GM21529 (cell line): ENCODE measurements around the gene STIM1.
"Not testable (repeated sequence)": the region's sequence is repeated elsewhere in the genome, so short reads cannot be mapped to it uniquely, and the experiment has no call there.

Experiments used
- ATAC-seq: cut with Tn5 transposase; IDR thresholded peaks from one replicate; pipeline ENCODE4 v1.9.1; 2021; ENCODE audit not compliant: unreplicated experiment

STIM1 gene

DNA sequence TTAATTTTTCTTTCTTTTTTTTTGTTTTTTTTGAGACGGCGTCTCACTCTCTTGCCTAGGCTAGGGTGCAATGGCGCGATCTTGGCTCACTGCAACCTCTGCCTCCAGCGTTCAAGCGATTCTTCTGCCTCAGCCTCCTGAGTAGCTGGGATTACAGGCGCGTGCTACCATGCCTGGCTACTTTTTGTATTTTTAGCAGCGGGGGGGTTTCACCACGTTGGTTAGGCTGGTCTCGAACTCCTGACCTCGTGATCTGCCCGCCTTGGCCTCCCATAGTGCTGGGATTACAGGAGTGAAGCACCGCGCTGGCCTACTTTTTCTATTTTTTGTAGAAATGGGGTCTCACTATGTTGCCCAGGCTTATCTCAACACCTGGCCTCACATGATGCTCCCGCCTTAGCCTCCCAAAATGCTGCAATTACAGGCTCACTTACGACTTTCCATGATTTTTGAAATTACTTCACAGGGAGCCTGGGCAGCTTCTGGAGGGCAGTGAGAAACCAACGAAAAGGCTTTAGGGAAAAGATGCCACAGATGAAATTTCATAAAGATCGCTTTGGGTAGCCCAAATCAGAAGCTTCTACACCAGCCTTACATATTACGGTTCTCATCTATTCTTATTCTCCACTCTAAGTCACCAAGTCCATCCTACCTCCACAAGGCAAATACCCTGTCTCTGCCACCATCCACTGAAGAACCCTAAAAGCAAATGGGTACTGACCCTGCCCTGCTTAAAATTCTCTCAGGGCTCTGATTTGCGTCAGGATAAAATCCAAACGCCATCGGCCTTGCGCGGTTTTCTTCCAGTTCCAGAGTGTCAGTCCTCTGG, 238.3 kb downstream of the STIM1 start:
- ATAC-seq: no peak

DNA sequence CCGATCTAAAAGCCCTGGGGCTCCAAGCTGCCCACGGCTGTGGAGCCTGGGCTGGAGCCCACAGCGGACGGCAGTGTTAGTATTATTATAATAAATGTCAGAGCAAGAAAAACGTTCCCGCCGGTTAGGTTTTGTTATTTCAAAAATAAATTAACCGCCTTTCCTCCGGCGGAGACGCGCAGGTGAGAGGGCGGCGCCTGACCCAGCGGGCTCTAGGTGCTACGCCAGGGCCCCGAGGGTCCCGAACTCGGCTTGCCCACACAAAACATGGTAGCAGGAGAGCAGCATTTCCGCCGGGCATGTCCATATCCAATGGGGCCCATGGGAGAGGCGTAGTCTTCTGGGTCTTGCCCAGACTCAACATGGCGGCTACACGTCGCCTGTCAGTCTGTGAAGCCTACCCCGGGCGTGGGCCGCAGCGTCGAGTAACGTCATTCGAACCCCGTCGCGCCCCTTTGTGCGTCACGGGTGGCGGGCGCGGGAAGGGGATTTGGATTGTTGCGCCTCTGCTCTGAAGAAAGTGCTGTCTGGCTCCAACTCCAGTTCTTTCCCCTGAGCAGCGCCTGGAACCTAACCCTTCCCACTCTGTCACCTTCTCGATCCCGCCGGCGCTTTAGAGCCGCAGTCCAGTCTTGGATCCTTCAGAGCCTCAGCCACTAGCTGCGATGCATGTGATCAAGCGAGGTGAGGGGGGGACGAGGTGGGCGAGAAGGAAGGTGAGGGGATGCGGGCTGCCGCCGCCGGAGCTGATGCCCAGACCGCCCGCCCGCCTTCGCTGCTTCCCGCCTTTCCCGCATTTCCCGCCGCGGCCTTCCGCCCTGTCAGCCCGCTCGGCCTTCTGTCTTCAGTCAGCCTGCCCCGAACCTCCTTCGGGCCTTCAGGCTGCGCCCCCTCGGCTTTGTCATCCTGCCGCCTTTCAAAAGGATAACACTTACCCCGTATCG, 239.2 kb downstream of the STIM1 start, which contains the start of gene RRM1:
RRM1 (plus strand) TSS at position 452 of the 944 bp plus-strand sequence; CDS start at position 666, 214 bp downstream.
- peak; percentile 95 for ATAC-seq

DNA sequence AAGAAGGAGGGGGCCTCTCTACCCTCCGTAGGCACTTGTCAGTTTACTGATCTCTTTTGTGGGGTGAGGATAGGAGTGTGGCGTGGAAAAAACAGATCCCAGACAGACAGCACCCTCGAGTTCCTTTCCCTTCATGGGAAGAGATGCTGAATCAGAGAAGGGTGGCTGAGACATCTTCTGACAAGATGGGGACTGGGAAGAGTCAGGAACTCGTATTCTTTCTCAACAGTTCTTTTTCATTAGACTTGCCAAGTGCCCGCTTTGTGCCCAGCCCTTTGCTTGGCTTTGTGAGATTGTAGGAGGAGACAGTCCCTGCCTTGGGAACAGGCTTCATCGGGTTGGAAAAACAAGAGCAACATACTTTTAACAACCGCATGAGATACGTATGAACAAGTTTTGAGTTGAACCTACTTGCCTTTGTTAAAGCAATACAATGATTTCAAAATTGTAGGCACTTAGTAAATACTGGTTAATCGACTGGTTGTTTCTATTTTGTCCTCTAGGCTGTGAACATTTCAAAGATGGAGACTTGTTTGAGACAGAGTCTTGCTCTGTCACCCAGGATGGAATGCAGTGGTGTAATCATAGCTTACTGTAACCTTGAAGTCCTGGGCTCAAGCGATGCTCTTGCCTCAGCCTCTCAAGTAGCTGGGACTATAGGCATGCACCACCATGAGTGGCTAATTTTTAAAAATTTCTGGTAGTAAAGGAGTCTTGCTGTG, 240.2 kb downstream of the STIM1 start:
- ATAC-seq: no peak

DNA sequence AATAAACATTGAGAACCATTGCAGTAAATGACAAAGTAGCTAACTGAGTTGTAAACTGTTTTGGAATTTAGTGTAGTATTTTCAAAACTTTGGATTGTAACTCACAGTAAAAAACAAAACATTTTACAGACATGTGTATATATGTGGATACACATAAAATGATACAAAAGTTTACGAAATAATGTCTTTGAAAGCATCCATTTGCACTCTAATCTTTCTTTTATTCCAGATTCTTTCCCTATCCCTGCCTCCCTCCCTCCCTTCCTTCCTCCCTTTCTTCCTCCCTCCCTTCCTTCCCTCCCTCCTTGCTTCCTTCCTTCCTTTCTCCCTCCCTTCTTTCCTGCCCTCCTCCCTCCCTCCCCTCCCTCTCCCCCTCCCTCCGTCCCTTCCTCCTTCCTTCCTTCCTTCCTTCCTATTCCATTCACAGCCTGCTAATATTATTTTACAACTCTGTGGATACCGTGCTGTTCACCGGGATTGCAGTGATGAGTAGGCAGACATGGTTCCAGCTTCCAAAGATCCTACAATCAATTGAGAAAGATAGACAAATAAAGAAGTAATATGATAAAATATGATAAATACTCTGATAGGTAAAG, 242.7 kb downstream of the STIM1 start:
- ATAC-seq: no peak

DNA sequence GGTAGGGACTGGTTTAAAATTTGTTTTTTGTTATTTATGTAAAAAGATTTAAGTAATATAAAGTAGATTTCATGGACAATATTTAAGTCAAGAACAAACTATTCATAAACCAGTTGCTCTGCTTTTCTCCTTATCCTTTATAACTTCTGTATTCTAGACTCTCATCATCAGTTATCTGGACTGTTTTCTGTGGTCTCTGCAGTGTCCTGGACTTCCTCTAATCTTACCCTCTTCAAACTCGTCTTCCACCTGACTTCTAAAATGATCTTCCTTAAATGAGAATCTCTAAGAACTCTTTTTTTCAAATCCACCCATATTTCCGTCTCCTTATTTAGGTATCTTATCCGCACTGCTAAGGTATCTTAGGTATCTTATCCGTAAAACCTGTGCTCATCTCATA, 247.2 kb downstream of the STIM1 start:
- no peak for ATAC-seq

DNA sequence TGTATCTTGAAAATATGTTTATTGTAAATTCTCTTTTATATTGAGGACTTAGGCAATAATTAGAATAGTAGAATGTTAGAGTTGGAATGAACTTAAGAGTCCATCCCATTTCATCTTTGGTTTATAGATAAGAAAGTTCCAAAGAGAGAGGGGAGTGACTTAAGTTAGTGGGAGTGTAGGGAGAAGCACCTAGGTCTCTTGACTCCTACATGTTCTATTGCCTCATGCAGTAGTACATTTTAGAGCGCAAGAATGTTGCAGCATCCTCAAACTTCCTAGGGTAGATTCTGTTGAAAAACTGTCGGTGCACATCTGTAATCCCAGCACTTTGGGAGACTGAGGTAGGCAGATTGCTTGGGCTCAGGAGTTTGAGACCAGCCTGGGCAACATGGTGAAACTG, 247.8 kb downstream of the STIM1 start:
- ATAC-seq: no peak

DNA sequence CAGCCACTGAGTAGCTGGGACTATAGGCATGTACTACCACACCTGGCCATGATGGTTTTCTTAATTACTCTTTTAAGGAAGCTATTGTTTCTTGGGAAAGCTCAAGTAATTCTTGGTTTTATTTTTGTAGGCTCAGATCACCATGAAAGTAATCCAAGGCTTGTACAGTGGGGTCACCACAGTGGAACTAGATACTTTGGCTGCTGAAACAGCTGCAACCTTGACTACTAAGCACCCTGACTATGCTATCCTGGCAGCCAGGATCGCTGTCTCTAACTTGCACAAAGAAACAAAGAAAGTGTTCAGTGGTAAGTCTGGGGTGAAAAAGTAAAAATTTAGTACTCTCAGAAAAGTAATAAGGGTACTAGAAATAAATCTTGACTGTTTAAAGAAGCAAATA, 250.5 kb downstream of the STIM1 start:
- no peak for ATAC-seq

DNA sequence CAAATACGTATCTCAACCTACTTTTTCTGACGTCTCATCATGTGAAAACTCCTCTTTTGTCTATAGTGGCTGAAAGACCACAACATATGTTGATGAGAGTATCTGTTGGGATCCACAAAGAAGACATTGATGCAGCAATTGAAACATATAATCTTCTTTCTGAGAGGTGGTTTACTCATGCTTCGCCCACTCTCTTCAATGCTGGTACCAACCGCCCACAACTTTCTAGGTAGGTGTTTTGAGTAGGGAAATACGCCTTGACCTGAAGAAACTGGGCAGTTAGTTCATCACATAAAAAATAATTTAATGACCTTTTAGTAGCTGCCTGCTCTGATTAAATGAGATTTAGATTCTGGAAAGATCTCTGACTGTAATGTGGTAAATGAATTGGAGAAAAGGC, 256.4 kb downstream of the STIM1 start:
- ATAC-seq: no peak

DNA sequence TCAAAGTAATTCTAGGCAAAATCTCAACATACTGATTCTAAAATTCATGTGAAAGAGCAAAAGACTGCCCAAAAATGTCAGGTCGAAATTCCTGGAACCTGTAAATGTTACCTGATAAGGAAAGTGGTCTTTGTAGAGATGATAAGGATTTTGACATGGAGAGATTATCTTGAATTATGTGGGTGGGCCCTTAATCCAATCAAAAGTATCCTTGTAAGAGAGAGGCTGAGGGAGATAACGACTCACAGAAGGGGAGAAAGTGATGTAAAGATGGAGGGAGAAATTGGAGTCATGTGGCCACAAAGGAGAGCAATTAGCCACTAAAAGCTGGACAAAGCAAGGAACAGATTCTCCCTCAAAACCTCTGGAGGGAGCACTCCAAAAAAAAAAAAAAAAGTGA, 259.7 kb downstream of the STIM1 start:
- ATAC-seq: no peak

DNA sequence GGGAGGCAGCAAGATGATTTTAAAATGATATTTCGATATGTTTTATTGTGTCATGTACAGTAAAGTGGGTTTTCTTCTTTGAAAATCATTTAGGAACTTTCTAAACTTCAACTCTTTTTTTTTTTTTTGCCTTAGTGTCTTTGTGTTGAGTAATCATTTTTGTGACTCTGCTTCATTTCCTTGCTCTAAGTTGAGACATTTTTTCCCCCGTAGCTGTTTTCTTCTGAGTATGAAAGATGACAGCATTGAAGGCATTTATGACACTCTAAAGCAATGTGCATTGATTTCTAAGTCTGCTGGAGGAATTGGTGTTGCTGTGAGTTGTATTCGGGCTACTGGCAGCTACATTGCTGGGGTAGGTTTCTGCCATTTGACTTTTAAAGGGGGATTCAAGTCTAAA, 262.6 kb downstream of the STIM1 start:
- ATAC-seq: no peak

DNA sequence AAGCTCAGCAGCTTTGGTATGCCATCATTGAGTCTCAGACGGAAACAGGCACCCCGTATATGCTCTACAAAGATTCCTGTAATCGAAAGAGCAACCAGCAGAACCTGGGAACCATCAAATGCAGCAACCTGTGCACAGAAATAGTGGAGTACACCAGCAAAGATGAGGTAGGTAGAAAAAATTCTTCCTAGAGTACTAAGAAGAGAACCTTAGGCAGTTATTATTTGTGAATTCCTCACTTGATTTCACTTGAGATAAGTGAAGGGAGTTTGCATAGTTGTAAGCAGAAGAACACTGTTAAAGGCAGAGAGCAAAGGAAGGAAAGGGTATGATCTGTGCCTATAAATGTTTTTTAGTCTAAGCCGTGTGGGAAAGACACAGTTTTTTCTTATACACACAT, 267.8 kb downstream of the STIM1 start:
- ATAC-seq: no peak

DNA sequence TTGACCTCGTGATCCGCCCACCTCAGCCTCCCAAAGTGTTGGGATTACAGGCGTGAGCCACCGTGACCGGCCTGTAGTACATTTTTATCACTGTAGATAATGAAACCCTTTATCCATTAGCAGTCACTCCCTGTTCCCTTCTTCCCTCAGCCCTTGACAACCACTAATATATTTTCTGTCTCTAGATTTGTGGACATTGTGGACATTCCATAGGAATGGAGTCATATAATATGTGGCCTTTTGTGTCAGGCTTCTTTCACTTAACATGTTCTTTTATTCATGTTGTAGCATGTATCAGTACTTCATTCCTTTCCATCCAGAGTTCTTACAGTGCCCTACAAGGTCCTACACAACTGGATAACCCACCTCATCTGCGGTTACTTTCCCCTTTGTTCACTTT, 269.7 kb downstream of the STIM1 start:
- no peak for ATAC-seq

DNA sequence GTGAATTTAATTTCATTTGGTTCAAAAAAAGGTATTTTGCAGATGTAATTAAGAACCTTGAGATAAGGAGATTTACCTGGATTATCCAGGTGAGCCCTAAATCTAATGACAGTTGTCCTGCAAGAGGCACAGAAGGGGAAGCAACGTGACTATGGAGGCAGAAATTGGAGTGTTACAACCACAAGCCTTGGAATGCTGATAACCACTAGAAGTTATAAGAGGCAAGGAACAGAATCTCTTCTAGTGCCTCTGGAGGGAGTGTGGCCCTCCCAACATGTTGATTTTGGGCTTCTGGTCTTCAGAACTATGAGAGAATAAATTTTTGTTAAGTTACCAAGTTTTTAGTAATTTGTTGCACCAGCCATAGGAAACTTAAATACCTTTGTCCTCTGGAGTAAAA, 271.9 kb downstream of the STIM1 start:
- ATAC-seq: no peak

DNA sequence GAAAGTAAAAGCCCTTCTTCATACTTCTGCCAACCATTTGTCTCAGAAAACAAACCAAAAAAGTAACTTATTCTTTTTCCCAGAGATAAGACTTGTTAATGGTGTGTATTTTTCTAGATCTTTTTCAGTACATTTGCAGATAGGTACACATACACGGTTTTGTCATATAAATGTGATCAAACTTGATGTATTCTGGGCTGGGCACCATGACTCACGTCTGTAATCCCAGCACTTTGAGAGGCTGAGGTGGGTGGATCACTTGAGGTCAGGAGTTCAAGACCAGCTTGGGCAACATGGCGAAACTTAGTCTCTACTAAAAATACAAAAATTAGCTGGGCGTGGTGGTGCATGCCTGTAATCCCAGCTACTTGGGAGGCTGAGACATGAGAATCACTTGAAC, 274.8 kb downstream of the STIM1 start:
- not testable (repeated sequence) for ATAC-seq

DNA sequence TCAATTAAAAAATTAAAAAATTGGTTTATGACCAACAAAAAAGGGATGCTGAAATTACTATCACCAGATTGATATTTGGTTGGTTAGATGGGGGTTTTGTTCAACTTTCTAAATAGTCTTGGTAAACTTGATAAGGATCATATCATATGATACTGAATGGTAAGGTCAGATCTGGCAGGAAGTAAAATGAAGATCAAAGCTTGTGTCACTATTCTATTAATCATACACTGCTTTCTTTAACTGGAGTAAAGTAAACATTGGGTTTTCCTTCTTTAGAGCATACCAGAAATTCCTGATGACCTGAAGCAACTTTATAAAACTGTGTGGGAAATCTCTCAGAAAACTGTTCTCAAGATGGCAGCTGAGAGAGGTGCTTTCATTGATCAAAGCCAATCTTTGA, 279.3 kb downstream of the STIM1 start:
- no peak for ATAC-seq

DNA sequence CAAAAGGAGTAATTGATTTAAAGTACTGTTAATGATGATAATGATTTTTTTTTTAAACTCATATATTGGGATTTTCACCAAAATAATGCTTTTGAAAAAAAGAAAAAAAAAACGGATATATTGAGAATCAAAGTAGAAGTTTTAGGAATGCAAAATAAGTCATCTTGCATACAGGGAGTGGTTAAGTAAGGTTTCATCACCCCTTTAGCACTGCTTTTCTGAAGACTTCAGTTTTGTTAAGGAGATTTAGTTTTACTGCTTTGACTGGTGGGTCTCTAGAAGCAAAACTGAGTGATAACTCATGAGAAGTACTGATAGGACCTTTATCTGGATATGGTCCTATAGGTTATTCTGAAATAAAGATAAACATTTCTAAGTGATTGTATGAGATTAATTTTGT, 283.0 kb downstream of the STIM1 start:
- no peak for ATAC-seq

DNA sequence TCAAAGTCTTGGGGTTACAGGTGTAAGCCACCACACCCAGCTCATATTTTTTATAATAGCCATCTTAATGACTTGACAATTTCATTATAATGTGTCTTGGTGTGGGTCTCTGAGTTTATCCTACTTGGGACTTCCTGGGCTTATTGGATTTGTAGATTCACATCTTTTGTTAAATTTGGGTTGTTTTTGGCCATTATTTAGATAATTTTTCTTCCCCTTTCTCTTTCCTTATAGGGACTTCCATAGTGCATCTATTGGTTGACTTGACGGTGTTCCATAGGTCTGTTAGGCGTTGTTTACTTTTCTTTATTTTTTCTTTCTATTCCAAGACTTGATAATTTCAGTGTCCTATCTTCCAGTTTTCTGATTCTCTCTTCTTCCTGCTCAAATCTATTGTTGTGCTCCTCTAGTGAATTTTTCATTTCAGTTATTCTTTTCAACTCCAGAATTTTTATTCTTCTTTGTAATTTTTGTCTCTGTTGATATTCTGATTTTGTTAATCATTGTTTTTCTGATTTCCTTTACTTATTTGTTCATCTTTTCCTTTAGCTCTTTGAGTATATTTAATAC, 284.7 kb downstream of the STIM1 start:
- no peak for ATAC-seq
